GM12801 (cell line): Measurements from ENCODE around the gene KLHL40.

Experiments used
- CTCF ChIP-seq: IDR thresholded peaks from one replicate; pipeline ENCODE4 v1.5.1; 2011; ENCODE audit warnings: control low read depth; ENCODE audit not compliant: insufficient read length; ENCODE audit errors: extremely low read depth

The KLHL40 gene

GRCh38 chr3:42658771-42659390 is 26.5 kb upstream of the KLHL40 start:
- no peak for TF ChIP-seq CTCF

GRCh38 chr3:42659451-42660130 is 25.7 kb upstream of the KLHL40 start:
- TF ChIP-seq CTCF: no peak

- TF ChIP-seq CTCF: no peak
These were observed 25.1 kb upstream of the KLHL40 start for GRCh38 chr3:42660131-42660715.

GRCh38 chr3:42660898-42661297 is 24.4 kb upstream of the KLHL40 start:
- no peak for TF ChIP-seq CTCF

- TF ChIP-seq CTCF: no peak
These were observed 23.7 kb upstream of the KLHL40 start for GRCh38 chr3:42661593-42662022.

- no peak for TF ChIP-seq CTCF
These were observed 23.1 kb upstream of the KLHL40 start for GRCh38 chr3:42662037-42662812.
